Activated naive CD4-positive, alpha-beta T cell treated with anti-CD3 and anti-CD28 coated beads, Interleukin-2, amount 50 U/mL, for 16 hours (primary cell): ENCODE measurements around the gene FAM13C.
"Not testable (repeated sequence)": the region's sequence is repeated elsewhere in the genome, so short reads cannot be mapped to it uniquely, and the experiment has no call there.

Source experiments
- DNase-seq: peaks from one replicate; pipeline ENCODE4 v3.0.0-alpha.2; 2020

Gene FAM13C

GRCh38 chr10:59272061-59272460 is 90.3 kb downstream of the FAM13C start:
- no peak for DNase-seq

- no peak for DNase-seq
These were observed 91.2 kb downstream of the FAM13C start for GRCh38 chr10:59271160-59271559.

GRCh38 chr10:59270492-59270891 is 91.9 kb downstream of the FAM13C start:
- no peak for DNase-seq

GRCh38 chr10:59269651-59270050 is 92.7 kb downstream of the FAM13C start:
- no peak for DNase-seq

- no peak for DNase-seq
These were observed 93.9 kb downstream of the FAM13C start for GRCh38 chr10:59268460-59268859.

- no peak for DNase-seq
These were observed 96.0 kb downstream of the FAM13C start for GRCh38 chr10:59266321-59266720.

GRCh38 chr10:59265141-59265540 is 97.2 kb downstream of the FAM13C start:
- DNase-seq, result no peak

- no peak for DNase-seq
These were observed 103.5 kb downstream of the FAM13C start for GRCh38 chr10:59258890-59259289.

- DNase-seq, result no peak
These were observed 105.1 kb downstream of the FAM13C start for GRCh38 chr10:59257224-59257623.

- no peak for DNase-seq
These were observed 106.9 kb downstream of the FAM13C start for GRCh38 chr10:59255463-59255862.

GRCh38 chr10:59252491-59252890 is 109.9 kb downstream of the FAM13C start:
- no peak for DNase-seq

GRCh38 chr10:59245686-59246085 is 116.7 kb downstream of the FAM13C start:
- no peak for DNase-seq

- DNase-seq, result no peak
These were observed 117.5 kb downstream of the FAM13C start for GRCh38 chr10:59244871-59245270.

GRCh38 chr10:59243611-59244195 is 118.6 kb downstream of the FAM13C start:
- no peak for DNase-seq

- DNase-seq, result no peak
These were observed 119.4 kb downstream of the FAM13C start for GRCh38 chr10:59242991-59243390.

- DNase-seq, result no peak
These were observed 120.3 kb downstream of the FAM13C start for GRCh38 chr10:59242057-59242456.

GRCh38 chr10:59240582-59241183 is 121.7 kb downstream of the FAM13C start:
- no peak for DNase-seq

- DNase-seq, result not testable (repeated sequence)
These were observed 123.2 kb downstream of the FAM13C start for GRCh38 chr10:59239108-59239507.

- DNase-seq, result no peak
These were observed 124.6 kb downstream of the FAM13C start for GRCh38 chr10:59237775-59238174.

- no peak for DNase-seq
These were observed 126.2 kb downstream of the FAM13C start for GRCh38 chr10:59236064-59236697.

- DNase-seq, result no peak
These were observed 127.4 kb downstream of the FAM13C start for GRCh38 chr10:59234816-59235429.

- no peak for DNase-seq
These were observed 128.2 kb downstream of the FAM13C start for GRCh38 chr10:59234194-59234593.

- DNase-seq, result no peak
These were observed 132.9 kb downstream of the FAM13C start for GRCh38 chr10:59229441-59229840.

- no peak for DNase-seq
These were observed 135.1 kb downstream of the FAM13C start for GRCh38 chr10:59227136-59227673.
